Measurements from ENCODE around the gene ZNF175.
A peak's percentile ranks its signal among the peaks of the same experiment; 100 is the strongest.

Gene ZNF175

GRCh38 chr19:51570962-51571575 is at the start of gene ZNF175:
TSS of gene ZNF175 (plus strand) at chr19:51571283. CDS start at chr19:51573330, 2,047 bp downstream.
- DNase-seq: peak; percentile 91

- DNase-seq: no peak
Observed at GRCh38 chr19:51521357-51521756, 49.7 kb upstream of the ZNF175 start.

DNA sequence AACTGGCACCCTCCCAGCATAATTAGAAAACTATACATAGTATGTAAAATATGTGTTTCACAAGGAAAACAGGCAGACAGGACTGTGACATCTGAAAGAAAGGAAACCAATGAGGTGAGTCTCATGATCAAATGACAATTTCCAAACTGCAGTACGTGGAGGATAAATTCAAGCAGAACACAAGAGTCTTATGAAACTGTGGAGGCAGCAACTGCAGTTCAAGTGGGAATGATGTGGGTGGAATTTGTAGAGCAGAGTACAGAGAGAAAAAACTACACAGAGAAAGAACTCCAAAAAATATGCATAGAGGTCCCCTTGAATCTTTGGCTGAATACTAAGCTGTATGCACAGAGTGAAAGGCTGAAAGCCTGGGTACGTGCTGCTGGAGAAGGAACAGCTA is 49.3 kb upstream of the ZNF175 start:
- no peak for DNase-seq

GRCh38 chr19:51524666-51525264 is 46.3 kb upstream of the ZNF175 start:
- no peak for DNase-seq

DNA sequence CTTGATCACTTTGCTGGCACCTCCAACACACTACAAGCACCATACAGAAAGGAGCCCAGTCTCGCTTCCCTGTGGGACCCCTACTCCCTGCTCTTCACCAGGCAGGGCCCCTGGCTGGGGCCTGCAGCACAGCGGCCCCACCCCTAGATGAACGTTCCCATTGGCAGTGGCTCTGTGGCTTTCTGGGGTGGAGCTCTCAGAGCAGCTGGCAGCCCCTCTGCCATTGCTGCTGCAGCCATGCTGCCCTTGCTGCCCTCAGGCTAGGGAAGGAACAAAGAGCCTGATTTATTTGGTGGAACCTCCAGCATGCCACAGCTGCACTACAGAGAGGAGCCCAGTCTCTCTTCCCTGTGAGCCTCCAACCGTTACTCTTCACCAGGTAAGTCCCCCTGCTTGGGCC is 45.4 kb upstream of the ZNF175 start:
- no peak for DNase-seq

- no peak for DNase-seq
Observed at GRCh38 chr19:51529301-51529700, 41.8 kb upstream of the ZNF175 start.

DNA sequence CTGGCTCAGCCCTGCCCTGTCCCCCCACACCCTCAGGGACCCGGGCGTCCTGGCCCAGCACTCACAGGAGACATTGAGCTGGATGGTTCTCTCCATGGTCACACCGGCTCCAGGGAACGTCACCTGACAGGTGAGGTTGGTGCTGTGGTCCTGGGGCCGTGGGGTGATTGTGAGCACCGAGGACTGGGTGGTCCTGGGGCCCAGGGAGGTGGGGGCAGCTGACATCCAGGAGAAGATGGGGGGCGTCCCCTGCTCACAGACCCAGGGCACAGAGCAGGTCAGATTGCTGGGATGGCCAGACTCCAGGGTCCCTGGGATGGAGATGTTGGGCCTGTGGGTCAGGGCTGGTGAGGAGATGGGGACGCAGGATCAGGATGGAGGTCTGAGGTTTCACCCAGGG is 40.5 kb upstream of the ZNF175 start:
- no peak for DNase-seq

GRCh38 chr19:51531349-51532315 is 39.5 kb upstream of the ZNF175 start, which contains the start of gene SIGLEC6:
TSS of gene SIGLEC6 (minus strand) at chr19:51531670. CDS start at chr19:51531648, 22 bp downstream.
- peak; percentile 34 for DNase-seq

GRCh38 chr19:51535535-51535934 is 35.5 kb upstream of the ZNF175 start:
- DNase-seq: no peak

- no peak for DNase-seq
Observed at GRCh38 chr19:51539821-51540366, 31.2 kb upstream of the ZNF175 start.

- no peak for DNase-seq
Observed at GRCh38 chr19:51541458-51542357, 29.4 kb upstream of the ZNF175 start.

GRCh38 chr19:51542699-51543098 is 28.4 kb upstream of the ZNF175 start:
- no peak for DNase-seq

DNA sequence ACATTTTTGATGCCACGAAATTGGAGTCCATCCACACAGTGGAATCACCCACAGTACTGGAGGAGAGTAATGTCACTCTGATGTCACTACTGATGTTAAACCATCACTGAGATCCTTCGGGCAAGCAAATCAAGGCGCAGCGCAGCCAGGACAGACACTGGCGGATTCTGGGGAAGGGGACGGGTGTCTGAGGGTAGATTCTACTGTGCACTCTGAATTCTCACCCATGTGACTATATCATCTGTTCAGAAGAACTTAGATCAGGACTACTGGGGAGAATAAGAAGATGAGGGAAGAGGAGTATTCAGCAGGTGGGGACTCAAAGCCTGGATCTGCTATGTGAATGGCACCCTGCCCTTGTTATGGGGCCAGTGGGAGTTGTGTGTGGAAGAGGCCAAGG is 27.0 kb upstream of the ZNF175 start:
- DNase-seq: no peak

DNA sequence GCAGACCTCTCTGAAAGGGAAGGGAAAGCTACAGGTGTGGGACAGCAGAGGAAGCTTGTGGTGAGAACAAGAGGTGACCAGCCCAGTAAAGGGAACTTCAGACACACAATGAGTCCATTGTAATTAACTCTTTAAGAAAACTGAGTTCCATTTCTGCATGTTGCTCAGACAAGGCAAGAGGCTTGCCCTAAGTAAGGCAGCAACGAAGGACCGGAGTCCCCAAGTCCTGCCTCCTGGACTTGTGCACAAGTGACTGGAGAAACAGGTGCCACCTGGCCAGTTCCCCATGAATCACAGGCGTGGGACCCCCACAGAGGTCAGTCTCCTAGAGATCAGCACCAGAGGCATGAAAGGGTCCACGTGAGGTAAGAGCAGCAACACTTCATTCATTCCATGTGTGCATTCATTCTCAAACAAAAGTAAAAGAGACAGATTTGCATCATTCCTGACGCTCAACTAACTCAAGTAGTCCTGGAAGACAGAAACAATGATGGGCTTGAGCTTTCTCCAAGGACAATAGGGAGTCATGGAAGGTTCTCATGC is 24.9 kb upstream of the ZNF175 start:
- DNase-seq: no peak

GRCh38 chr19:51546650-51547396 is 24.3 kb upstream of the ZNF175 start:
- peak; percentile 26 for DNase-seq

DNA sequence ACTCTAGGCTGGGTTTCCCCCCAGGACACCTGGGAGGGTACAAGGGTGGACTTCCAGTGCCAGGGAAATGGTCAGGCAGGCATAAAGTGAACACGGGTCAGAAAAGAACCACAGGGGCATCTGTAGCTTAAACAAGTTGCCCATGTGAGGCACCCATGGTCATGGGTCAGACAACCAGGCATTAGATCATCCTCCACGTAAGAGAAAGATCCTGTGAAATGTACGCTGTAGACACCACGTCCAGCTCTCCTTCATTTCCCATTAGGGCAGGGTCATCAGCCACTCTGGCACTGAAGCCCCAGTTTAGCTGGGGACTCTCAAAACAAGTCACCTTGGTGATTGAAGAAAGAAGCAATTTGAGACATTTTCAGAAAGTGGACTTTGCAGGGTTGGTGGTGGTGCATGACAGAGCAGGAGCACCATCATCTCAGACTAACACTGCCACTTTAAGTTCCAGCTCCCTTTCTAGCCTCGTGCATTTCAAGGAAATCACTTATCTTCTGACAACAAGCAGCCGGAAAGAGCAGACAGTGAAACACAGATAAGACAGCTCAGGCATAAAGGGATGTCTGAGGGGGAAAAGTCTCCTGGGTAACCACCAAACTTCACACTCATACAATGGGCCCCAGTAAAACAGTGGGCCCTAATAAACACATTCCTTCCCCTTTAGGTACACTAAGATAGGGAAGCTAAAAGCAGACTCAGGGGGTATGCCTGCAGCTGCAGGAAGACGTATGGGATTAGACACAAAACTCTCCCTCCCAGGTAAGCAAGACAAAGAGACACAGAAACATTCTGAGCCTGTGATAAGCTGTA is 23.5 kb upstream of the ZNF175 start:
- DNase-seq: no peak

- no peak for DNase-seq
Observed at GRCh38 chr19:51548213-51548651, 22.9 kb upstream of the ZNF175 start.

DNA sequence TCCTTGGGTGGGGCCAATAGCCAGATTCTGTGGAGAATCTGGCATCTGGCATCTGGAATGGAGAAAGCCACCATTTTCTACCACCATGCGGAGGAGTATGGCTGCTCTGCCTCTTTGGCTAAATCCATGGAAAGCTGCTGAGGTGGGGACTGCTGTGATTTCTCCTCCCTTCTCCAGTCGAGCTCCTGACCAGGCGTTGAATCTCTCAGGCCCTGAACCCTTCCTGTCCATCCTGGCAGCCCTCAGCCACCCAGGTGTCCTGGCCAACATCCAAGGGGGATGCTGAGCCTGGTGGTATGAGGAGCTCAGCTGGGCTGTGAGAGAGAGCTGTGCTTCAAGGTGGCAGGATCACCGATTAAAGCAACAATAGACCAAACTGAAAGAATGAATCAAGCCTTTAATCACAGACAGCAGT is 22.2 kb upstream of the ZNF175 start:
- DNase-seq: no peak

DNA sequence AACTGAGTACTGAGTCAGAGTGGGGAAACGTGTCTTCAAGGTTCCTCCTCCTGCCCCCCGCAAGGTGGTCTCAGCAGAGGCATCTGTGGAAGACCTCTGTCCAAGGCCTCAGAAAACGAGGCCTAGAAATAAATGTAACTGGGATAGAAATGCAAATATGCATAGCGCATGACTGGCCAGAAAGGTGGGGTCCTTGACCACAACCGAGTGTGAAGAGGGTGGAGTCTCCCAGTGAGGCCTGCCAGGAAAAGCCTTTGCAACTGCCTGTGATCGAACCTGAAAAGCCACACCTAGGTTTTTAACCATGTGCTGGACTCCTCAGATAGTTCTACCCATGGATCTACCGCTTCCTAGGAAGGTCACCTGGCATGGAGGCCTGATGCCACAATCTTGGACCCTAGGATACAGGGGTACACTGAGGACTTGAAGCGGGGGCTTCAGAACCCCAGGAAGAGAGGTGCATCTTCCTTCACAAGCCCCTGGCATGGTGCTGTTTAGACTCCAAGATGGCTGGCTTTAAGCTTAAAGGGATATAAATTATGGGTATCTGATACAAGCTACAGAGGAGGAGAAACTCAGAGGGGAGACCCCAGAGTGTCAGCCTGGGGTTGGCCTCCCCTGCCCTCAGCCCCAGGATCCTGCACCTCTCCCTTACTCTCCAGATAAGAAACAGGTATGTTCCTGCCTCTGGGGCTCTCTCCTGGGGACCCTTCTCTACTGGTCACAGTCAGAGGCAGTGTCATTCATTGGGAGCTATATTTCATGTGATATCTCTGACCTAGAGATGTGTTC is 21.4 kb upstream of the ZNF175 start:
- DNase-seq: no peak

Measured in stimulated activated CD4-positive, alpha-beta T cell treated with anti-CD3 and anti-CD28 coated beads, Interleukin-15, amount 100 ng/mL, for 24 hours (primary cell).